Thymus (tissue), 11 donors: Measurements from ENCODE around the gene UTP14A. TPM values are rescaled to one million over a fixed set of nuclear protein-coding genes. Genes with fewer than 3 reads are reported as not detected.

ENCODE experiments used
- DNase-seq, 9 donors: peaks; one replicate each; pipeline ENCODE4 v3.0.0-alpha.2; 2013; ENCODE audit warnings: low spot score in 9 of 9, low read depth in 6 of 9, missing footprints in 1 of 9
- H3K27ac ChIP-seq, 2 donors: one replicate each; pipeline ENCODE4 v1.5.1; 2013; ENCODE audit warnings: control low read depth in 1 of 2, low read depth in 1 of 2, low read length in 1 of 2, mild to moderate bottlenecking in 1 of 2, moderate library complexity in 1 of 2
- H3K27me3 ChIP-seq, 2 donors: one replicate each; pipeline ENCODE4 v1.5.1; 2013; ENCODE audit warnings: low read length in 1 of 2; ENCODE audit not compliant: control insufficient read depth in 2 of 2, insufficient read depth in 1 of 2
- H3K36me3 ChIP-seq, 2 donors: one replicate each; pipeline ENCODE4 v1.5.1; 2013; ENCODE audit warnings: low read length in 1 of 2, mild to moderate bottlenecking in 1 of 2, moderate library complexity in 1 of 2; ENCODE audit not compliant: control insufficient read depth in 2 of 2, insufficient read depth in 2 of 2
- H3K4me1 ChIP-seq, 2 donors: one replicate each; pipeline ENCODE4 v1.5.1; 2013; ENCODE audit warnings: low read length in 2 of 2; ENCODE audit not compliant: control insufficient read depth in 2 of 2, insufficient read depth in 2 of 2
- H3K4me3 ChIP-seq, 2 donors: one replicate each; pipeline ENCODE4 v1.5.1; 2013; ENCODE audit warnings: low read length in 2 of 2, control low read depth in 1 of 2, mild to moderate bottlenecking in 1 of 2
- H3K9me3 ChIP-seq, 2 donors: one replicate each; pipeline ENCODE4 v1.5.1; 2013; ENCODE audit warnings: low read length in 1 of 2, mild to moderate bottlenecking in 1 of 2; ENCODE audit not compliant: control insufficient read depth in 2 of 2, insufficient read depth in 1 of 2
- WGBS: extraction: QIAGEN DNeasy Blood & Tissue Kit; methylation state at CpG from one replicate; pipeline ENCODE4 v1.1.7; 2013; 5-methylcytosine and 5-hydroxymethylcytosine counted together
- polyA plus RNA-seq: library from polyadenylated mRNA; stranded (reverse); fragments of 200-250 nt; gene quantifications from one replicate; pipeline ENCODE4 v1.2.3, GENCODE V29; 2013
- total RNA-seq: library from RNA; stranded (reverse); fragments of 120-200 nt; gene quantifications from one replicate; pipeline ENCODE4 v1.2.4, GENCODE V29; 2013
- donor health status: healthy.

Gene UTP14A
- total and polyA plus RNA-seq, 2 donors: 14.5 to 22.7 TPM

GRCh38 chrX:129908636-129909035 is 2.7 kb downstream of the UTP14A start:
- Histone ChIP-seq H3K4me1 (peaks cover 4% of the 10 kb centered on the region in 2 donors), H3K27ac (no peak overlapping the region), H3K36me3 (peaks cover 7 to 34% of the 10 kb centered on the region in 2 donors), H3K9me3 (no peaks in the 10 kb centered on the region), H3K27me3 (no peaks in the 10 kb centered on the region), H3K4me3 (no peak overlapping the region)
- WGBS: 98% methylated on average over 2 of the region's 2 CpGs
- DNase-seq: no peak

DNA sequence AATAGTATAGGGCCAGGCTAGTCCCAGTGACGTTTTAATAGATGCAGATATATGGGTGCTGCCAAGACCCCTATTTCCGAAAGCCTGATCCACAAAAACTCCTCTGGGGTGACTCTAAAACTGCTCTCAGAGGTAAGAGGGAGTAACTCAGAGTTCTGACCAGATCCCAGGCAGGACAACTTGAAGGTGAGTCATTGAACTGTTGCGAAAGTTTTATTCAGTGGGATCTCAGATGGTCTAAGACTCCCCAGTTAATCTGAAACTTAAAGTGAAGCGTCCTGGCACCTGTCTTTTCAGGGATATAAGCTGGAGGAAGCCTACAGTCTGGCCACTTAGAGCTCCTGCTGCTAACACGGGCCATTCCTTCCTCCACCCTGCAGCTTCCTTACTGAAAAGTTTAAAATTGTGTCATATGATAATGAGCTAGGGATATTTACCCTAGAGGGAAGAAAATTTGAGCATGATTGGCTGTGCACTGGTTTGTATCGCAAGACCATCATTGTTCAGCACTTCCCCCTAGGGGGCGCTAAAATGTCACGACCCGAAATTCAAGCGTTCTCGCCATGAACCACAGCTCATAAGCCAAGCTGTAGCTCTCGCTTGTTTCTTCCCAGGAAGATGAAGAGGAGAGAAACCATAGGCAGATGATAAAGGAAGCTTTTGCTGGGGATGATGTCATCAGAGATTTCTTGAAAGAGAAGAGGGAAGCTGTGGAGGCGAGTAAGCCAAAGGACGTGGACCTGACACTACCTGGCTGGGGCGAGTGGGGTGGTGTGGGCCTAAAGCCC is 19.5 kb downstream of the UTP14A start:
- no peak overlapping the region for H3K27ac ChIP-seq
- 56% methylated on average over 15 of the region's 15 CpGs for WGBS

GRCh38 chrX:129930941-129931410 is 25.0 kb downstream of the UTP14A start:
- H3K27me3 ChIP-seq: peaks cover 0 to 30% of the 10 kb centered on the region in 2 donors
- peak overlapping the region; percentile 22 to 65 for H3K4me3 ChIP-seq
- WGBS: 23% methylated on average over 13 of the region's 13 CpGs
- DNase-seq: no peak
- H3K36me3 ChIP-seq: peaks cover 0 to 22% of the 10 kb centered on the region in 2 donors
- peaks cover 0 to 3% of the 10 kb centered on the region in 2 donors for H3K9me3 ChIP-seq
- peak overlapping the region; percentile 55 to 83 for H3K27ac ChIP-seq
- peaks cover 0 to 7% of the 10 kb centered on the region in 2 donors for H3K4me1 ChIP-seq

More for the DNA sequence above, 19.5 kb downstream of the UTP14A start:
- Histone ChIP-seq H3K9me3 (no peaks in the 10 kb centered on the region), H3K27me3 (no peaks in the 10 kb centered on the region), H3K4me3 (no peak overlapping the region), H3K4me1 (no peaks in the 10 kb centered on the region), H3K36me3 (peaks cover 5 to 49% of the 10 kb centered on the region in 2 donors)
- peak; percentile 34 to 83 (median 60) for DNase-seq

- WGBS: under 1% methylated on average over 41 of the region's 41 CpGs
- Histone ChIP-seq H3K9me3 (peaks cover 0 to 3% of the 10 kb centered on the region in 2 donors), H3K4me1 (peaks cover 0 to 7% of the 10 kb centered on the region in 2 donors), H3K27ac (peak overlapping the region; percentile 55 to 76), H3K27me3 (peaks cover 0 to 30% of the 10 kb centered on the region in 2 donors), H3K36me3 (peaks cover 0 to 17% of the 10 kb centered on the region in 2 donors), H3K4me3 (peak overlapping the region; percentile 53 to 65)
- DNase-seq: peak in 5 of 9 donors; percentile 16 to 62 (median 34)
These were observed 25.5 kb downstream of the UTP14A start for GRCh38 chrX:129931411-129932015.

DNA sequence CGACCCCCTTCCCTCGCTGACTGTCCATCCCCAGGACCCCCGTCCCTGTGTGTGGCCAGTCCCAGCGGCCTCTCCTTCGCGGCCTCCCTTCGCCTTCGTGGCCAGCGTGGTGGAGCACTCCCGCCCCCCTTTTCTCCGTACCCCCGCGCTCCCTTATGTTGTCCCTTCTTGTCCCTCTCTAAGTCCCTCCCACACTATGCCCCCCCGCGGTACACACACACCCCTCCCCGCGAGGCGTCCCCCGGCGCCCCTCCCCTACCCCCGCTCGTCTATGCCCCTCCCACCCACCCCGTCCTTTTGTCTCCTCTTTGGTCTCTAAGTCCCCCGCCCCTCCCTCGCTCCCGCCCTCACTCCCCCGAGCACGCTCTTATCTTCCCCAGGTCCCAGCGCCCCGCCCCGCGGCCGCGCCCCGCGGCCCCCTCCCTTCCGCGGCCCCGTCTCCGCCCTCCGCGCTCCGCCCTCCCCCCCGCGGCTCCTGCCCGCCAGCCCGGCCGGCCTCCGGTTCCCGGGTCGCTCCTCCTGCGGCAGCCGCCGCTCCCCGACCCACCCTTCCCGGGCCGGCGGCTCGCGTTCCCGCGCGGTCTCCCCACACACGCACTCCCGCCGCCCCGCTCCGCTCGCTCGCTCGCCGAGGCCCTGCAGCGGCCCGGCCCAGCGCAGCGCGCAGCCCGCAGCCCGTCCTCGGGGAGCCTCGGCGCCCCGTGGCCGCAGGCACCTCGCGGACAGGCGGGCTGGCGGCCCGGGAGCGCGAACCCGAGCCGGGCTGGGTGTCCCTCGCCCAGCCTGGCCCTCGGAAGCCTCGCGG is 26.3 kb downstream of the UTP14A start:
- Histone ChIP-seq H3K36me3 (peaks cover 0 to 12% of the 10 kb centered on the region in 2 donors), H3K27ac (peak overlapping the region; percentile 37 to 76), H3K4me3 (peak overlapping the region; percentile 53 to 65), H3K27me3 (peaks cover 0 to 30% of the 10 kb centered on the region in 2 donors), H3K4me1 (peaks cover 0 to 14% of the 10 kb centered on the region in 2 donors), H3K9me3 (peaks cover 0 to 3% of the 10 kb centered on the region in 2 donors)
- DNase-seq: peak in 8 of 9 donors; percentile 32 to 84 (median 62)
- under 1% methylated on average over 83 of the region's 97 CpGs for WGBS

- H3K4me3 ChIP-seq: peak overlapping the region in 1 of 2 donors; percentile 65
- peaks cover 0 to 3% of the 10 kb centered on the region in 2 donors for H3K9me3 ChIP-seq
- peaks cover 0 to 9% of the 10 kb centered on the region in 2 donors for H3K36me3 ChIP-seq
- no peak for DNase-seq
- peaks cover 0 to 16% of the 10 kb centered on the region in 2 donors for H3K4me1 ChIP-seq
- WGBS: 13% methylated on average over 47 of the region's 47 CpGs
- H3K27ac ChIP-seq: no peak overlapping the region
- H3K27me3 ChIP-seq: peaks cover 0 to 30% of the 10 kb centered on the region in 2 donors
These were observed 26.9 kb downstream of the UTP14A start for GRCh38 chrX:129932821-129933321.

DNA sequence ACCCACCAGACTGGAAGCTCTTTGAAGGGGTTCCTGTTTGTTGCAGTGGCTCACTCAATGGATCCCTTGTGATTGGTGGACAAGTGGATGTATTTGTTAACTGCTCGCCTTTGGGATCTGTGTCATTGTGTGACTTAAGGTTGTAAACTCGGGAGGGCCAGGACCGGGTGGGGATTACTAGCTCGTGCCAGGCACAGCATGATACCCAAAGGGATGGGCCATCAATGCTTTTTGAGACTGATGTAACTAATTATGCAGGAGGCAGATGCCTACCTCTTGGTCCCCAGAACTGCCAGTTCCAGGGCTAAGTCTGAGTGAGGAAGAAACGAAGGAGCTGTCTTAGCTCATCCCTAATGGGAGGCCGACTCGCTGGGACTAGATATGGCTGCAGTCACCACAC is 27.7 kb downstream of the UTP14A start:
- H3K27me3 ChIP-seq: peaks cover 0 to 30% of the 10 kb centered on the region in 2 donors
- no peak for DNase-seq
- peaks cover 0 to 22% of the 10 kb centered on the region in 2 donors for H3K4me1 ChIP-seq
- H3K27ac ChIP-seq: no peak overlapping the region
- peaks cover 0 to 3% of the 10 kb centered on the region in 2 donors for H3K9me3 ChIP-seq
- 92% methylated on average over 7 of the region's 7 CpGs for WGBS
- H3K36me3 ChIP-seq: peaks cover 0 to 8% of the 10 kb centered on the region in 2 donors
- H3K4me3 ChIP-seq: no peak overlapping the region

- no peak overlapping the region for H3K4me3 ChIP-seq
- H3K9me3 ChIP-seq: peaks cover 0 to 3% of the 10 kb centered on the region in 2 donors
- peaks cover 0 to 22% of the 10 kb centered on the region in 2 donors for H3K4me1 ChIP-seq
- peaks cover 0 to 30% of the 10 kb centered on the region in 2 donors for H3K27me3 ChIP-seq
- H3K36me3 ChIP-seq: peaks cover 0 to 2% of the 10 kb centered on the region in 2 donors
- 96% methylated on average over 10 of the region's 10 CpGs for WGBS
- DNase-seq: no peak
- H3K27ac ChIP-seq: no peak overlapping the region
These were observed 28.5 kb downstream of the UTP14A start for GRCh38 chrX:129934461-129934860.
